ENCODE results near the gene PDGFRA.
A peak's percentile ranks its signal among the peaks of the same experiment; 100 is the strongest.

PDGFRA gene

GRCh38 chr4:54315561-54316538 lies 86.8 kb downstream of the PDGFRA start:
- H3K27ac ChIP-seq (ENCODE audit: low read length): peak overlapping the region; percentile 54; the same call in 1 of the 2 replicates
- peak; percentile 82 for DNase-seq
- H3K4me2 ChIP-seq (ENCODE audit: low read depth, low read length): peak overlapping the region; percentile 31
- H3K27me3 ChIP-seq (replicated peaks; ENCODE audit: insufficient read depth, low read length): no peaks in the 10 kb centered on the region
- no peaks in the 10 kb centered on the region for H3K9me2 ChIP-seq (replicated peaks; ENCODE audit: insufficient read depth, low read length)
- H3K79me2 ChIP-seq (ENCODE audit: low read length): no peaks in the 10 kb centered on the region
- no peak overlapping the region for H3K9ac ChIP-seq (ENCODE audit: low read length)
- H3K4me3 ChIP-seq (ENCODE audit: low read length): no peak overlapping the region; the same call in 1 of the 2 replicates
- H4K20me1 ChIP-seq (ENCODE audit: insufficient read depth, low read length): no peaks in the 10 kb centered on the region
- H3F3A ChIP-seq (ENCODE audit: insufficient read depth, low read length): peaks cover 10% of the 10 kb centered on the region
- TF ChIP-seq EZH2phosphoT487 (IDR thresholded peaks at IDR 0.05; ENCODE audit: low read length): no peak
- TF ChIP-seq EZH2 (optimal IDR thresholded peaks at IDR 0.05; ENCODE audit: low read depth, low read length): no peak
- TF ChIP-seq CTCF (IDR thresholded peaks at IDR 0.05; ENCODE audit: low read length): no peak
- H3K4me1 ChIP-seq (ENCODE audit: low read length): peaks cover 22% of the 10 kb centered on the region
- no peaks in the 10 kb centered on the region for H3K36me3 ChIP-seq (replicated peaks; ENCODE audit: insufficient read depth, low read length)
- H2AFZ ChIP-seq (ENCODE audit: low read length): no peak overlapping the region
- H3K9me3 ChIP-seq (replicated peaks; ENCODE audit: insufficient read depth, low read length): no peaks in the 10 kb centered on the region

GRCh38 chr4:54317690-54318089 lies 88.6 kb downstream of the PDGFRA start:
- Histone ChIP-seq H3K9me2 (replicated peaks; ENCODE audit: insufficient read depth, low read length) (no peaks in the 10 kb centered on the region), H3K4me3 (ENCODE audit: low read length) (no peak overlapping the region), H3K4me1 (ENCODE audit: low read length) (peaks cover 22% of the 10 kb centered on the region), H3K4me2 (ENCODE audit: low read depth, low read length) (no peak overlapping the region), H3K27ac (ENCODE audit: low read length) (no peak overlapping the region), H3K27me3 (replicated peaks; ENCODE audit: insufficient read depth, low read length) (no peaks in the 10 kb centered on the region), H3F3A (ENCODE audit: insufficient read depth, low read length) (peaks cover 10% of the 10 kb centered on the region), H4K20me1 (ENCODE audit: insufficient read depth, low read length) (no peaks in the 10 kb centered on the region), H3K9me3 (replicated peaks; ENCODE audit: insufficient read depth, low read length) (no peaks in the 10 kb centered on the region), H3K9ac (ENCODE audit: low read length) (no peak overlapping the region), H3K36me3 (replicated peaks; ENCODE audit: insufficient read depth, low read length) (no peaks in the 10 kb centered on the region), H2AFZ (ENCODE audit: low read length) (no peak overlapping the region), H3K79me2 (ENCODE audit: low read length) (no peaks in the 10 kb centered on the region)
- no peak for DNase-seq
- TF ChIP-seq EZH2 (optimal IDR thresholded peaks at IDR 0.05; ENCODE audit: low read depth, low read length) (no peak), CTCF (IDR thresholded peaks at IDR 0.05; ENCODE audit: low read length) (no peak), EZH2phosphoT487 (IDR thresholded peaks at IDR 0.05; ENCODE audit: low read length) (no peak)

- Histone ChIP-seq H3K9me2 (replicated peaks; ENCODE audit: insufficient read depth, low read length) (no peaks in the 10 kb centered on the region), H3K4me1 (ENCODE audit: low read length) (peaks cover 27% of the 10 kb centered on the region), H3K27ac (ENCODE audit: low read length) (no peak overlapping the region), H3F3A (ENCODE audit: insufficient read depth, low read length) (peaks cover 10% of the 10 kb centered on the region), H3K79me2 (ENCODE audit: low read length) (no peaks in the 10 kb centered on the region), H3K36me3 (replicated peaks; ENCODE audit: insufficient read depth, low read length) (no peaks in the 10 kb centered on the region), H3K9me3 (replicated peaks; ENCODE audit: insufficient read depth, low read length) (no peaks in the 10 kb centered on the region), H2AFZ (ENCODE audit: low read length) (no peak overlapping the region), H3K27me3 (replicated peaks; ENCODE audit: insufficient read depth, low read length) (no peaks in the 10 kb centered on the region), H3K4me2 (ENCODE audit: low read depth, low read length) (0 out of 2 replicates have a peak overlapping the region, but pooled peaks have one; percentile 9), H3K4me3 (ENCODE audit: low read length) (no peak overlapping the region), H3K9ac (ENCODE audit: low read length) (no peak overlapping the region), H4K20me1 (ENCODE audit: insufficient read depth, low read length) (no peaks in the 10 kb centered on the region)
- TF ChIP-seq CTCF (IDR thresholded peaks at IDR 0.05; ENCODE audit: low read length): peak; percentile 86
- TF ChIP-seq EZH2phosphoT487 (IDR thresholded peaks at IDR 0.05; ENCODE audit: low read length): no peak
- DNase-seq: peak; percentile 65
Observed at GRCh38 chr4:54318904-54319303, 89.8 kb downstream of the PDGFRA start.

Measured in MM.1S (cell line).